ENCODE results near the gene LITAFD.

GRCh38 chr16:8858994-8859912 is 22.9 kb upstream of the LITAFD start:
- TF ChIP-seq CTCF (conservative IDR thresholded peaks at IDR 0.05) (no peak), EZH2 (IDR thresholded peaks at IDR 0.05; ENCODE audit: low read depth) (no peak)
